NCI-H2227 (cell line): ENCODE data around the gene PGGHG.
"Not testable (repeated sequence)": the region's sequence is repeated elsewhere in the genome, so short reads cannot be mapped to it uniquely, and the experiment has no call there.

ENCODE experiments used
- DNase-seq: peaks from one replicate; lab custom pipeline; 2025; ENCODE audit not compliant: unreplicated experiment; lab: John Stamatoyannopoulos, UW

The PGGHG gene

GRCh38 chr11:326842-327580, 38.1 kb downstream of the PGGHG start:
- DNase-seq: no peak

- DNase-seq: no peak
These were observed 38.6 kb downstream of the PGGHG start for GRCh38 chr11:327581-327923.

GRCh38 chr11:328012-328411, 39.1 kb downstream of the PGGHG start:
- DNase-seq: no peak

GRCh38 chr11:328516-329100, 39.7 kb downstream of the PGGHG start:
- not testable (repeated sequence) for DNase-seq

GRCh38 chr11:329886-330253, 40.9 kb downstream of the PGGHG start:
- DNase-seq: no peak

- no peak for DNase-seq
These were observed 41.4 kb downstream of the PGGHG start for GRCh38 chr11:330307-330693.

- DNase-seq: no peak
These were observed 41.9 kb downstream of the PGGHG start for GRCh38 chr11:330694-331357.

GRCh38 chr11:331358-332060, 42.6 kb downstream of the PGGHG start:
- DNase-seq: no peak

GRCh38 chr11:332651-333480, 43.9 kb downstream of the PGGHG start:
- DNase-seq: no peak

- DNase-seq: not testable (repeated sequence)
These were observed 44.8 kb downstream of the PGGHG start for GRCh38 chr11:333616-334263.

GRCh38 chr11:334264-334994, 45.5 kb downstream of the PGGHG start:
- DNase-seq: peak; percentile 49

- no peak for DNase-seq
These were observed 47.1 kb downstream of the PGGHG start for GRCh38 chr11:335779-336658.

GRCh38 chr11:336659-337198, 47.8 kb downstream of the PGGHG start:
- DNase-seq: no peak

- no peak for DNase-seq
These were observed 48.8 kb downstream of the PGGHG start for GRCh38 chr11:337711-338110.

GRCh38 chr11:339963-340362, 51.0 kb downstream of the PGGHG start:
- no peak for DNase-seq

- no peak for DNase-seq
These were observed 51.9 kb downstream of the PGGHG start for GRCh38 chr11:340539-341512.

- DNase-seq: no peak
These were observed 53.4 kb downstream of the PGGHG start for GRCh38 chr11:342328-342727.
